Smooth muscle cell of the umbilical artery (primary cell): ENCODE data around the gene BCL2A1. TPM values are rescaled to one million over a fixed set of nuclear protein-coding genes. Genes with fewer than 3 reads are reported as not detected.

Experiments
- total RNA-seq: library from RNA; depleted of rRNA; stranded (reverse); fragments of >200 nt; gene quantifications from 2 replicates; pipeline ENCODE4 v1.2.3, GENCODE V29; 2014

The BCL2A1 gene
- 2.1 and 2.2 TPM in 2 replicates for total RNA-seq

GRCh38 chr15:79970624-79971434 lies at the start of gene BCL2A1:
Gene BCL2A1, minus strand, starts transcription at chr15:79971196. Its CDS starts 77 bp downstream, at chr15:79971119.

Other genes starting within 250 kb of the BCL2A1 start
- 12.5 and 14.8 TPM in 2 replicates for gene MTHFS, start 74.2 kb downstream of the BCL2A1 start, total RNA-seq
- gene ZFAND6, start 88.5 kb upstream of the BCL2A1 start, total RNA-seq: 102 and 124 TPM in 2 replicates
- 26.4 and 30.8 TPM in 2 replicates for gene FAH, start 181.8 kb upstream of the BCL2A1 start, total RNA-seq